SU-DHL-6 (cell line): ENCODE data around the gene MOV10.

Experiments used
- CTCF ChIP-seq: fragments of 200-600 bp; sonication (generic); IDR thresholded peaks from one replicate; pipeline ENCODE4 v1.5.1; 2017; ENCODE audit warnings: antibody characterized with exemption, mild to moderate bottlenecking, low read length, moderate library complexity; ENCODE audit not compliant: insufficient read depth, poor library complexity, severe bottlenecking
- EZH2phosphoT487 ChIP-seq: fragments of 200-600 bp; sonication (generic), shearing (Covaris generic); conservative IDR thresholded peaks from 2 replicates; pipeline ENCODE4 v1.6.1; 2018; ENCODE audit warnings: mild to moderate bottlenecking, antibody characterized with exemption, low read length, moderate library complexity, mixed read lengths

- TF ChIP-seq CTCF (no peak), EZH2phosphoT487 (no peak)
These were observed 14.3 kb downstream of the MOV10 start for GRCh38 chr1:112688781-112689193.
